Measurements from ENCODE around the gene ARHGAP9.
"Not testable (repeated sequence)": the region's sequence is repeated elsewhere in the genome, so short reads cannot be mapped to it uniquely, and the experiment has no call there.

ARHGAP9 gene

GRCh38 chr12:57517718-57518117 lies 38.1 kb upstream of the ARHGAP9 start:
- not testable (repeated sequence) for DNase-seq (ENCODE audit: low read depth in 3 of 3)

GRCh38 chr12:57517187-57517586 lies 37.5 kb upstream of the ARHGAP9 start:
- DNase-seq (ENCODE audit: low read depth in 3 of 3), result no peak

- DNase-seq (ENCODE audit: low read depth in 3 of 3), result no peak
Measured at GRCh38 chr12:57516617-57517153, 37.0 kb upstream of the ARHGAP9 start.

GRCh38 chr12:57515934-57516541 lies 36.4 kb upstream of the ARHGAP9 start:
- DNase-seq (ENCODE audit: low read depth in 3 of 3), result no peak

- DNase-seq (ENCODE audit: low read depth in 3 of 3), result no peak
Measured at GRCh38 chr12:57515408-57515933, 35.8 kb upstream of the ARHGAP9 start.

GRCh38 chr12:57514720-57515407 lies 35.2 kb upstream of the ARHGAP9 start:
- no peak for DNase-seq (ENCODE audit: low read depth in 3 of 3)

GRCh38 chr12:57514246-57514645 lies 34.6 kb upstream of the ARHGAP9 start:
- DNase-seq (ENCODE audit: low read depth in 3 of 3), result not testable (repeated sequence)

- DNase-seq (ENCODE audit: low read depth in 3 of 3), result not testable (repeated sequence)
Measured at GRCh38 chr12:57513677-57514076, 34.0 kb upstream of the ARHGAP9 start.

GRCh38 chr12:57513266-57513665 lies 33.6 kb upstream of the ARHGAP9 start:
- no peak for DNase-seq (ENCODE audit: low read depth in 3 of 3)

GRCh38 chr12:57512665-57513064 lies 33.0 kb upstream of the ARHGAP9 start:
- no peak for DNase-seq (ENCODE audit: low read depth in 3 of 3)

- no peak for DNase-seq (ENCODE audit: low read depth in 3 of 3)
Measured at GRCh38 chr12:57511588-57512325, 32.1 kb upstream of the ARHGAP9 start.

- DNase-seq (ENCODE audit: low read depth in 3 of 3), result no peak
Measured at GRCh38 chr12:57511161-57511560, 31.5 kb upstream of the ARHGAP9 start.

- not testable (repeated sequence) for DNase-seq (ENCODE audit: low read depth in 3 of 3)
Measured at GRCh38 chr12:57507796-57508195, 28.1 kb upstream of the ARHGAP9 start.

GRCh38 chr12:57506541-57506940 lies 26.9 kb upstream of the ARHGAP9 start:
- not testable (repeated sequence) for DNase-seq (ENCODE audit: low read depth in 3 of 3)

- DNase-seq (ENCODE audit: low read depth in 3 of 3), result not testable (repeated sequence)
Measured at GRCh38 chr12:57502311-57502969, 22.8 kb upstream of the ARHGAP9 start.

- no peak for DNase-seq (ENCODE audit: low read depth in 3 of 3)
Measured at GRCh38 chr12:57500213-57500612, 20.5 kb upstream of the ARHGAP9 start.

GRCh38 chr12:57498571-57498970 lies 18.9 kb upstream of the ARHGAP9 start:
- no peak for DNase-seq (ENCODE audit: low read depth in 3 of 3)

GRCh38 chr12:57498132-57498502 lies 18.5 kb upstream of the ARHGAP9 start:
- no peak for DNase-seq (ENCODE audit: low read depth in 3 of 3)

- no peak for DNase-seq (ENCODE audit: low read depth in 3 of 3)
Measured at GRCh38 chr12:57497223-57498131, 17.8 kb upstream of the ARHGAP9 start.

- no peak for DNase-seq (ENCODE audit: low read depth in 3 of 3)
Measured at GRCh38 chr12:57496822-57497221, 17.2 kb upstream of the ARHGAP9 start.

All from stimulated activated CD4-positive, alpha-beta T cell treated with anti-CD3 and anti-CD28 coated beads, TNF-alpha, amount 100 ng/mL, for 48 hours (primary cell).